ENCODE measurements around the gene TRIML1.

The TRIML1 gene

GRCh38 chr4:188139671-188140070 is 430 bp downstream of the TRIML1 start:
- H3K4me3 ChIP-seq (ENCODE audit: low read length, poor library complexity, severe bottlenecking): no peak overlapping the region
- H3K27me3 ChIP-seq (ENCODE audit: insufficient read depth, low read length, poor library complexity, severe bottlenecking): no peaks in the 10 kb centered on the region
- H3K79me2 ChIP-seq (ENCODE audit: insufficient read depth, low read length): no peaks in the 10 kb centered on the region
- H3K9me2 ChIP-seq (replicated peaks; ENCODE audit: low read depth, low read length): no peaks in the 10 kb centered on the region
- no peaks in the 10 kb centered on the region for H4K20me1 ChIP-seq (ENCODE audit: insufficient read depth, low read length, poor library complexity, severe bottlenecking)
- TF ChIP-seq, protein P1, sequence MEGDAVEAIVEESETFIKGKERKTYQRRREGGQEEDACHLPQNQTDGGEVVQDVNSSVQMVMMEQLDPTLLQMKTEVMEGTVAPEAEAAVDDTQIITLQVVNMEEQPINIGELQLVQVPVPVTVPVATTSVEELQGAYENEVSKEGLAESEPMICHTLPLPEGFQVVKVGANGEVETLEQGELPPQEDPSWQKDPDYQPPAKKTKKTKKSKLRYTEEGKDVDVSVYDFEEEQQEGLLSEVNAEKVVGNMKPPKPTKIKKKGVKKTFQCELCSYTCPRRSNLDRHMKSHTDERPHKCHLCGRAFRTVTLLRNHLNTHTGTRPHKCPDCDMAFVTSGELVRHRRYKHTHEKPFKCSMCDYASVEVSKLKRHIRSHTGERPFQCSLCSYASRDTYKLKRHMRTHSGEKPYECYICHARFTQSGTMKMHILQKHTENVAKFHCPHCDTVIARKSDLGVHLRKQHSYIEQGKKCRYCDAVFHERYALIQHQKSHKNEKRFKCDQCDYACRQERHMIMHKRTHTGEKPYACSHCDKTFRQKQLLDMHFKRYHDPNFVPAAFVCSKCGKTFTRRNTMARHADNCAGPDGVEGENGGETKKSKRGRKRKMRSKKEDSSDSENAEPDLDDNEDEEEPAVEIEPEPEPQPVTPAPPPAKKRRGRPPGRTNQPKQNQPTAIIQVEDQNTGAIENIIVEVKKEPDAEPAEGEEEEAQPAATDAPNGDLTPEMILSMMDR (conservative IDR thresholded peaks at IDR 0.05; ENCODE audit: low read length): no peak
- no peak for TF ChIP-seq EZH2phosphoT487 (IDR thresholded peaks at IDR 0.05; ENCODE audit: borderline replicate concordance)
- H3K9me3 ChIP-seq (ENCODE audit: insufficient read depth, low read depth, low read length): peaks cover 17% of the 10 kb centered on the region
- H3K4me1 ChIP-seq (ENCODE audit: insufficient read depth, low read length, poor library complexity, severe bottlenecking): no peaks in the 10 kb centered on the region
- H3K9ac ChIP-seq (ENCODE audit: low read depth, low read length, poor library complexity, severe bottlenecking): no peak overlapping the region
- no peak overlapping the region for H3K4me2 ChIP-seq (ENCODE audit: low read depth, low read length, poor library complexity, severe bottlenecking)
- H3K36me3 ChIP-seq (ENCODE audit: insufficient read depth, low read length): no peaks in the 10 kb centered on the region
- no peaks in the 10 kb centered on the region for H3F3A ChIP-seq (ENCODE audit: low read depth)
- H2AFZ ChIP-seq (ENCODE audit: low read length): no peak overlapping the region

- no peak overlapping the region for H3K4me2 ChIP-seq (ENCODE audit: low read depth, low read length, poor library complexity, severe bottlenecking)
- no peaks in the 10 kb centered on the region for H3K27me3 ChIP-seq (ENCODE audit: insufficient read depth, low read length, poor library complexity, severe bottlenecking)
- H3F3A ChIP-seq (ENCODE audit: low read depth): no peaks in the 10 kb centered on the region
- TF ChIP-seq EZH2phosphoT487 (IDR thresholded peaks at IDR 0.05; ENCODE audit: borderline replicate concordance): no peak
- TF ChIP-seq, protein P1 (conservative IDR thresholded peaks at IDR 0.05; ENCODE audit: low read length): no peak
- H3K4me3 ChIP-seq (ENCODE audit: low read length, poor library complexity, severe bottlenecking): no peak overlapping the region
- peaks cover 16% of the 10 kb centered on the region; the same call in 1 of the 2 replicates for H3K9me3 ChIP-seq (ENCODE audit: insufficient read depth, low read depth, low read length)
- no peaks in the 10 kb centered on the region for H3K4me1 ChIP-seq (ENCODE audit: insufficient read depth, low read length, poor library complexity, severe bottlenecking)
- H4K20me1 ChIP-seq (ENCODE audit: insufficient read depth, low read length, poor library complexity, severe bottlenecking): no peaks in the 10 kb centered on the region
- no peak overlapping the region for H2AFZ ChIP-seq (ENCODE audit: low read length)
- no peaks in the 10 kb centered on the region for H3K9me2 ChIP-seq (replicated peaks; ENCODE audit: low read depth, low read length)
- no peak overlapping the region for H3K9ac ChIP-seq (ENCODE audit: low read depth, low read length, poor library complexity, severe bottlenecking)
- H3K36me3 ChIP-seq (ENCODE audit: insufficient read depth, low read length): no peaks in the 10 kb centered on the region
- H3K79me2 ChIP-seq (ENCODE audit: insufficient read depth, low read length): no peaks in the 10 kb centered on the region
These were observed 4.5 kb downstream of the TRIML1 start for GRCh38 chr4:188143731-188144130.

- H3K4me1 ChIP-seq (ENCODE audit: insufficient read depth, low read length, poor library complexity, severe bottlenecking): no peaks in the 10 kb centered on the region
- no peaks in the 10 kb centered on the region for H4K20me1 ChIP-seq (ENCODE audit: insufficient read depth, low read length, poor library complexity, severe bottlenecking)
- H2AFZ ChIP-seq (ENCODE audit: low read length): no peak overlapping the region
- H3K9me2 ChIP-seq (replicated peaks; ENCODE audit: low read depth, low read length): no peaks in the 10 kb centered on the region
- TF ChIP-seq, protein P1 (conservative IDR thresholded peaks at IDR 0.05; ENCODE audit: low read length): no peak
- TF ChIP-seq EZH2phosphoT487 (IDR thresholded peaks at IDR 0.05; ENCODE audit: borderline replicate concordance): no peak
- no peak overlapping the region for H3K4me2 ChIP-seq (ENCODE audit: low read depth, low read length, poor library complexity, severe bottlenecking)
- no peaks in the 10 kb centered on the region for H3K79me2 ChIP-seq (ENCODE audit: insufficient read depth, low read length)
- H3K9ac ChIP-seq (ENCODE audit: low read depth, low read length, poor library complexity, severe bottlenecking): no peak overlapping the region
- H3K36me3 ChIP-seq (ENCODE audit: insufficient read depth, low read length): no peaks in the 10 kb centered on the region
- no peaks in the 10 kb centered on the region for H3F3A ChIP-seq (ENCODE audit: low read depth)
- no peak overlapping the region for H3K4me3 ChIP-seq (ENCODE audit: low read length, poor library complexity, severe bottlenecking)
- H3K27me3 ChIP-seq (ENCODE audit: insufficient read depth, low read length, poor library complexity, severe bottlenecking): no peaks in the 10 kb centered on the region
- peaks cover 19% of the 10 kb centered on the region; the same call in 1 of the 2 replicates for H3K9me3 ChIP-seq (ENCODE audit: insufficient read depth, low read depth, low read length)
These were observed 6.4 kb downstream of the TRIML1 start for GRCh38 chr4:188145601-188146000.
